AG10803 (cell line): ENCODE results near the gene RMDN3.

ENCODE experiments used
- DNase-seq: peaks from one replicate; pipeline ENCODE4 v3.0.0; 2010; ENCODE audit warnings: low read depth
- H3K4me3 ChIP-seq: 2 replicates; pipeline ENCODE4 v1.5.1; 2011; ENCODE audit warnings: mild to moderate bottlenecking, low read length, control low read depth
- TF ChIP-seq, protein P1 (sequence below): conservative IDR thresholded peaks from 2 replicates; pipeline ENCODE4 v1.5.1; 2011; ENCODE audit warnings: mild to moderate bottlenecking, low read length, control low read depth, inconsistent platforms

Gene RMDN3

DNA sequence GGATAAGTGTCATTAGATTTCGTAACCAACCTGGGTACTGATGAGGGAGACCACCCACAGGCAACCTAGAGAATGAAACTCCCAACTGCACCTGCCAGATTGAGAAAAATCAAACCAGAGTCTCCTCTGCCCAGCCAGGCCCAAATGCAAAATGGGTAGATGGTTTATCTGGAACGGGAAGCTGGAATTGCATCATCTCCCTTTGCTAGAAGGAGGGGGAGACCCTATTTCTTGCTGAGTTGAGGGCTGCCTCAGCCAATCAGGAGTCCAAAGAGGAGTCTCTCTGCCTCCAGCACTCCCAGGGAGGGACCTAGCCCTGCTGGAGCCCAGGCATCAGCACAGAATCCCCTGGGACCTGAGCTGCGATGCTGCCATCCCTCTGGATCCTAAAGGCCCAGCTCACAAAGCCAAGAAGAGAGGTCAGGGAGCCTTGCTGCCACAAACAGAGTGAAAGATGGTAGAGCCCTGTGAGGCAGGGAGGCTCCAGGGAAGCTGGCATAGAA, 8.1 kb downstream of the RMDN3 start:
- peak; percentile 72 for DNase-seq

DNA sequence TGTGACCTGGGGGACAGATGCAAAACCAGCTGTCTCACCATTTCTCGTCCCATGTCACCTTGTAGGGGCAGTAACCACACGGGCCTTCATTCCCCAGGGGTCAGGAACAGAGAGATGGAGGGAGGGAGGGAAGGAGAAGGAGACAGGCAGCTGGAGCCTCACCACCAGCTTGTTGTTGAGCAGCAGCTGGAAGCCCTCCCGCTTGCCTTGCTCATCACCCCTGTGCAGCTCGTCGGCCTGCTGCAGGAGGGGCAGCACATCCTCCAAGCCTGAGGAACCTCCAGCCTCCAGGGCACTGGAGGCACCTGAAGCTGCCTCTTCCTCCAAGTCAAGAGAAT, 10.3 kb downstream of the RMDN3 start:
- TF ChIP-seq, protein P1, sequence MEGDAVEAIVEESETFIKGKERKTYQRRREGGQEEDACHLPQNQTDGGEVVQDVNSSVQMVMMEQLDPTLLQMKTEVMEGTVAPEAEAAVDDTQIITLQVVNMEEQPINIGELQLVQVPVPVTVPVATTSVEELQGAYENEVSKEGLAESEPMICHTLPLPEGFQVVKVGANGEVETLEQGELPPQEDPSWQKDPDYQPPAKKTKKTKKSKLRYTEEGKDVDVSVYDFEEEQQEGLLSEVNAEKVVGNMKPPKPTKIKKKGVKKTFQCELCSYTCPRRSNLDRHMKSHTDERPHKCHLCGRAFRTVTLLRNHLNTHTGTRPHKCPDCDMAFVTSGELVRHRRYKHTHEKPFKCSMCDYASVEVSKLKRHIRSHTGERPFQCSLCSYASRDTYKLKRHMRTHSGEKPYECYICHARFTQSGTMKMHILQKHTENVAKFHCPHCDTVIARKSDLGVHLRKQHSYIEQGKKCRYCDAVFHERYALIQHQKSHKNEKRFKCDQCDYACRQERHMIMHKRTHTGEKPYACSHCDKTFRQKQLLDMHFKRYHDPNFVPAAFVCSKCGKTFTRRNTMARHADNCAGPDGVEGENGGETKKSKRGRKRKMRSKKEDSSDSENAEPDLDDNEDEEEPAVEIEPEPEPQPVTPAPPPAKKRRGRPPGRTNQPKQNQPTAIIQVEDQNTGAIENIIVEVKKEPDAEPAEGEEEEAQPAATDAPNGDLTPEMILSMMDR, result no peak
- no peak overlapping the region for H3K4me3 ChIP-seq
- no peak for DNase-seq

More for the DNA sequence above, 8.1 kb downstream of the RMDN3 start:
- H3K4me3 ChIP-seq, result no peak overlapping the region
- TF ChIP-seq, protein P1, result no peak

DNA sequence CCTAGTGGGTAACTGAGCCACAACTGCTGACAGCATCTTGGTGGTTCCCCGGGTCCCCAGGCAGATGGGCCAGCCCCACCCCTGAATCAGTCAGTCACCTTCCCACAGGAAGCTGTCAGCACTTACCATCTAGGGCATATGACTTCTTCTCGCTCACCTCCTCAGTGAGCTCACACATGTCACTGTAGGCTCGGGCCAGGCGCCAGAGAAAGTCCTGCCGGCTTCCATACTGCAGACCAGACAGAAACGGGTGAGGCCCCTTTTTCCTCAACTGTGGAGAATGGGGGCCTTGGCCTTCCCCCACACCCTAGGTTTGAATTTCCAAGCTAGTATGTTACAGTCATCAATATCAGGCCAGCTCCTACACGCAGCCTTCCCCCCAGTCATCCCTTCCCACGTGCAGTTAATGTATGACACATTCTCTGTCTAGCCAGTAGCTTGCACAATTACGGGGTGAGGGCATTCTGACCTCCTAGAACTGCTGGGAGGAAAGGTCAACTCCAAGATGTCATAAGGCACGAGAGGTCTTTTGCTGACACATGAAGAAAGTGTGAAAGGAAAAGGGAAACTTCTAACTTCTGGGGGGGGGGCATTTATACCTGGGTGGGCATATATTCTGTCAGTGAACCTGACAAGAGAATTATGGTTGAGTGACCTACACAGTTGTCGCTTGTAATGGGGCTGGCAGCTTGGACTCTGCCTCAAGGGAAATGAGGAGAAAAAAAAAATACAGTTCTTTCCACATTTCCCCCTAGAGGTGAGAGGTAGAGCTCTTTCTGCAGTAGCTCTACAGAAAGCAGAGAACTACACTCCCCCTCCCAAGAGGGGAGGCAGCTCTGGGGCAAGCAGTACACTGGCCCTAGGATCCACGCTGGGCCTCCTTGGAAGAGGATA, 10.9 kb downstream of the RMDN3 start:
- TF ChIP-seq, protein P1, result peak; percentile 33
- H3K4me3 ChIP-seq, result no peak overlapping the region
- peak; percentile 84 for DNase-seq

DNA sequence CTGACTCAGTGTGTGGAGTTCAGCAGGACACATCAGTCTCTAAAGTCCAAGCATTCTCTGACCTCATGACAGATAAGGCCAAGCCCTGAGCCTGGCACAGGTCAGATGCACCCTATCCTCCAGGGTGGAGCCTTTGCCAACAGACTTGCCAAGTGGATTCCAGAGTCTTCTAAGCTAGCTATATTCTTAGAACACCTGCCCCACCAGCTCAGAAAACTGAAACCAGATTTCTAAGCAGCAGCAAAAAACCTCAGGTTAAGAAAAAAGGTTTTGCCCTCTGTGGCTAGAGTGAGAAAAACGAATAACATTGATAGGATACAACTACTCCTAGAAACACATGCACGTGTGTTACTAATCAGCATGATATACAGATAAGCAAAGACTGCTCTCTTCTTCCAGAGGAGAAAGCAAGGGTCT, 11.6 kb downstream of the RMDN3 start:
- no peak overlapping the region for H3K4me3 ChIP-seq
- DNase-seq, result no peak
- TF ChIP-seq, protein P1, result no peak

DNA sequence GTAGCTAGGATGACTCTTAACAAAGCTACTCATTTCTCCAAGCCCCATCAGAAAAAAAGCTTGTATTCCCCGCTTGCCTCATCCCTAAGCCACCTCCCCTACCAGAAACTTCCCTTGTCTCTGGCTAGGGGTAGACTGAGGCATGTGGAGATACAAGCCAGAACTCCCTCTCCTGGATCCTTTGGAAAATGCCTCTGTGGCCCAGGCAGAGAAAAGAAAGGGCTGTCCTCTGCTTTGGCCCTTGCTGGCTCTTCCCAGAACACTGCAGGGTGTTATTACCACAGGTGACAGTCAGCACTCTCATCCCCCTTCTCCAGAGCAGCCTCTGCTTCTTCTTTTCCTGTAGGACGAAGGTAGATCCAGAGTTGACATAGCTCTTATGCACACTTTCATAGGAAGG, 15.2 kb downstream of the RMDN3 start:
- DNase-seq, result no peak
- TF ChIP-seq, protein P1, result no peak
- H3K4me3 ChIP-seq, result no peak overlapping the region

DNA sequence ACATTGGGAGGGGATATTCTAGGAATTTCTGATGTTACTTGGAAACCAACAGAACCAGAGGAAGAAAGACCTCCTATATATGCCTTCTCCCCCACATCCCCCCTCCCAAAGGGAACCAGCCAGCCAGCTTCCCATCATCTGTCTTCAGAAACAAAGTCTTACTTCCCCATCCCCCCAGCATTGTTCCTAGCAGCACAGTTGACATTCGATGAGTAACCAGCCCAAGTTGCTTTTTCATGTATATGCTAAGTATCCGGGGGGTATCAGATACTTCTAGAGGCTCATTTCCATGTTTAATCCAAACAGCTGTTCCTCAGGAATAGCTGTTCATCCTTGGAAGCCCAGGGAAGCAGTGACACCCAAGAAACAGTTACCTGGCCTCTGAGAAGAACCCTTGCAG, 16.0 kb downstream of the RMDN3 start:
- TF ChIP-seq, protein P1, result no peak
- no peak for DNase-seq
- no peak overlapping the region for H3K4me3 ChIP-seq

DNA sequence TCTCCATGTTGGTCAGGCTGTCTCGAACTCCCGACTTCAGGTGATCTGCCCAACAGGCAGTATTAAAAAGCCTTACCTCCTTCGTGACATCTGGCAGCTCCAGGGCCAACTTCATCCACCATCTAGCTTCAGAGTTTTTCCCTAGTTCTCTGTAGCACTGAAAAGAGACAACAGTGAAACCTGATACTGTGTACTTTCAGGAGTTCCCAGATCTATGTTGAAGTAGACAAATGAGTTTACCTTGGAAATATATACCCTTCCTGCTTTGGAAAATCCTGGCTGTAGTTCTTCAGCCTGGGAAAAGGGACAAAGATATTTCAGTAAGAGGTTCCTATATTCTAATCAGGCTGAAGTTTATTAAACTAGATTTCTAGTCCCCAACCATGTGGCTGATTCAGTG, 18.0 kb downstream of the RMDN3 start:
- DNase-seq, result no peak
- H3K4me3 ChIP-seq, result no peak overlapping the region
- TF ChIP-seq, protein P1, result no peak
